CD14-positive monocyte (primary cell): Measurements from ENCODE around the gene HBQ1. TPM values are rescaled to one million over a fixed set of nuclear protein-coding genes. Genes with fewer than 3 reads are reported as not detected.

Source experiments
- DNase-seq, 3 donors: peaks; one replicate each; pipeline ENCODE4 v3.0.0-alpha.2; 2011 to 2022
- H2AFZ ChIP-seq: 2 replicates; pipeline ENCODE4 v1.6.0; 2012; ENCODE audit warnings: mild to moderate bottlenecking, low read depth, low read length, inconsistent platforms; ENCODE audit not compliant: insufficient read depth, poor library complexity, severe bottlenecking
- H3K27ac ChIP-seq, 2 donors: 1 replicate in 1 of 2; 2 replicates in 1 of 2; pipeline ENCODE4 v1.5.1; 2012 to 2013; ENCODE audit warnings: low read length in 2 of 2, control low read depth in 1 of 2, inconsistent platforms in 1 of 2, low read depth in 1 of 2, mild to moderate bottlenecking in 1 of 2
- H3K27me3 ChIP-seq, 2 donors: one replicate each; pipeline versions ENCODE4 v1.6.0 to v1.6.1; 2011 to 2013; ENCODE audit warnings: low read length in 2 of 2; ENCODE audit not compliant: control insufficient read depth in 2 of 2, insufficient read depth in 2 of 2
- H3K36me3 ChIP-seq, 2 donors: replicated peaks in 1 of 2; 1 replicate in 1 of 2; 2 replicates in 1 of 2; pipeline versions ENCODE4 v1.5.1 to v1.6.1; 2012 to 2013; ENCODE audit warnings: low read length in 2 of 2, control low read depth in 1 of 2, inconsistent platforms in 1 of 2, mild to moderate bottlenecking in 1 of 2; ENCODE audit not compliant: insufficient read depth in 2 of 2, control insufficient read depth in 1 of 2
- H3K4me1 ChIP-seq, 2 donors: 1 replicate in 1 of 2; 2 replicates in 1 of 2; pipeline versions ENCODE4 v1.5.1 to v1.6.1; 2012 to 2013; ENCODE audit warnings: low read length in 2 of 2, control low read depth in 1 of 2, inconsistent platforms in 1 of 2, mild to moderate bottlenecking in 1 of 2, moderate library complexity in 1 of 2; ENCODE audit not compliant: insufficient read depth in 2 of 2, control insufficient read depth in 1 of 2
- H3K4me2 ChIP-seq: replicated peaks from 2 replicates; pipeline ENCODE3; 2012; ENCODE audit warnings: low read length, moderate library complexity, mild to moderate bottlenecking; ENCODE audit not compliant: poor library complexity, severe bottlenecking; ENCODE audit errors: extremely low read depth
- H3K4me3 ChIP-seq, 3 experiments: fragments of 200-600 bp in 1 of 3; sonication (generic) in 1 of 3; replicated peaks in 1 of 3; 1 replicate in 2 of 3; 2 replicates in 1 of 3; pipeline ENCODE4 v1.5.1; 2011 to 2013; ENCODE audit warnings: low read length in 3 of 3, mild to moderate bottlenecking in 3 of 3, control low read depth in 2 of 3, low read depth in 2 of 3, inconsistent platforms in 1 of 3, moderate library complexity in 1 of 3
- H3K79me2 ChIP-seq: 2 replicates; pipeline ENCODE4 v1.6.0; 2012; ENCODE audit warnings: mild to moderate bottlenecking, control low read depth, inconsistent platforms, low read length, moderate library complexity; ENCODE audit not compliant: insufficient read depth
- H3K9ac ChIP-seq: 2 replicates; pipeline ENCODE4 v1.6.0; 2017; ENCODE audit warnings: low read length, mild to moderate bottlenecking; ENCODE audit not compliant: insufficient read depth, poor library complexity, severe bottlenecking
- H3K9me3 ChIP-seq, 2 donors: replicated peaks in 1 of 2; 1 replicate in 1 of 2; 2 replicates in 1 of 2; pipeline versions ENCODE4 v1.5.1 to v1.6.1; 2012 to 2013; ENCODE audit warnings: low read length in 2 of 2, control low read depth in 1 of 2; ENCODE audit not compliant: control insufficient read depth in 1 of 2, insufficient read depth in 1 of 2
- H4K20me1 ChIP-seq: 2 replicates; pipeline ENCODE4 v1.6.0; 2012; ENCODE audit warnings: mild to moderate bottlenecking, low read length, control low read depth, moderate library complexity; ENCODE audit not compliant: insufficient read depth
- H3K27ac Mint-ChIP-seq, 7 donors: one replicate each; pipeline ENCODE4 v1.8.0; 2020; ENCODE audit warnings: mild to moderate bottlenecking in 7 of 7, mixed read lengths in 7 of 7, moderate library complexity in 6 of 7, inconsistent platforms in 2 of 7
- H3K27me3 Mint-ChIP-seq, 3 donors: one replicate each; pipeline ENCODE4 v1.8.0; 2021 to 2022; ENCODE audit warnings: low read depth in 3 of 3, mild to moderate bottlenecking in 3 of 3, mixed read lengths in 3 of 3, moderate library complexity in 3 of 3, inconsistent platforms in 1 of 3
- H3K36me3 Mint-ChIP-seq, 2 donors: one replicate each; pipeline ENCODE4 v1.8.0; 2020; ENCODE audit warnings: mixed read lengths in 2 of 2, inconsistent platforms in 1 of 2, mild to moderate bottlenecking in 1 of 2
- H3K4me1 Mint-ChIP-seq: one replicate; pipeline ENCODE4 v1.8.0; 2020; ENCODE audit warnings: mild to moderate bottlenecking, mixed read lengths
- H3K4me3 Mint-ChIP-seq, 2 donors: one replicate each; pipeline ENCODE4 v1.8.0; 2020; ENCODE audit warnings: mild to moderate bottlenecking in 2 of 2, mixed read lengths in 2 of 2, moderate library complexity in 1 of 2
- H3K9me3 Mint-ChIP-seq, 7 donors: one replicate each; pipeline ENCODE4 v1.8.0; 2020 to 2022; ENCODE audit warnings: mixed read lengths in 7 of 7, mild to moderate bottlenecking in 6 of 7, moderate library complexity in 6 of 7, inconsistent platforms in 2 of 7
- CTCF ChIP-seq: fragments of 200-600 bp; IDR thresholded peaks from one replicate; pipeline ENCODE4 v1.8.0; 2022; ENCODE audit warnings: antibody characterized with exemption, mild to moderate bottlenecking
- WGBS: methylation state at CpG from one replicate; pipeline ENCODE4 v1.1.5; 2013; ENCODE audit warnings: missing lambda C conversion rate; ENCODE audit not compliant: insufficient coverage; 5-methylcytosine and 5-hydroxymethylcytosine counted together
- intact Hi-C, 2 donors: fragments of 100-400 bp; cut with micrococcal nuclease; formaldehyde crosslinking; loops; one replicate each; pipeline versions ENCODE4 v1.15.0 to v1.15.1; 2023
- polyA plus RNA-seq, 3 donors: library from polyadenylated mRNA; depleted of rRNA in 1 of 3; unstranded in 2 of 3; stranded (reverse) in 1 of 3; fragments of 300-500 nt in 2 of 3; fragments of >200 nt in 1 of 3; fragmentation: Illumina TruSeq in 2 of 3; gene quantifications; 1 replicate in 2 of 3; 2 replicates in 1 of 3; pipeline ENCODE4 v1.2.3, GENCODE V29; 2012 to 2021

Gene HBQ1
- polyA plus RNA-seq, 3 donors: not detected

GRCh38 chr16:194516-194915 is 14.3 kb downstream of the HBQ1 start:
- Histone ChIP-seq H3K4me2 (no peak overlapping the region), H3K36me3 (peaks cover 90 to 100% of the 10 kb centered on the region in 2 donors), H2AFZ (no peak overlapping the region), H4K20me1 (peaks cover 12% of the 10 kb centered on the region), H3K9me3 (no peaks in the 10 kb centered on the region), H3K27ac (no peak overlapping the region), H3K4me3 (no peak overlapping the region), H3K79me2 (no peaks in the 10 kb centered on the region), H3K9ac (no peak overlapping the region), H3K4me1 (no peaks in the 10 kb centered on the region), H3K27me3 (no peaks in the 10 kb centered on the region)
- intact Hi-C loops: no loop called here
- no CpG with 5 or more reads among the region's 6 CpGs for WGBS
- Mint-ChIP-seq H3K4me3 (no peak overlapping the region), H3K27ac (peak overlapping the region in 1 of 7 donors; percentile 42), H3K9me3 (peaks cover 0 to 2% (median 0%) of the 10 kb centered on the region in 7 donors), H3K27me3 (no peaks in the 10 kb centered on the region), H3K36me3 (peaks cover 83 to 100% of the 10 kb centered on the region in 2 donors), H3K4me1 (no peaks in the 10 kb centered on the region)
- DNase-seq: no peak
- TF ChIP-seq CTCF: no peak

GRCh38 chr16:200388-200787 is 20.1 kb downstream of the HBQ1 start:
- H3K79me2 ChIP-seq: no peaks in the 10 kb centered on the region
- H3K27ac Mint-ChIP-seq: no peak overlapping the region
- H3K4me1 ChIP-seq: no peaks in the 10 kb centered on the region
- WGBS: 100% methylated on average over 2 of the region's 5 CpGs
- no peak overlapping the region for H3K4me2 ChIP-seq
- H4K20me1 ChIP-seq: peaks cover 4% of the 10 kb centered on the region
- no peaks in the 10 kb centered on the region for H3K27me3 Mint-ChIP-seq
- no peaks in the 10 kb centered on the region for H3K27me3 ChIP-seq
- no peak for TF ChIP-seq CTCF
- H3K36me3 ChIP-seq: peaks cover 83 to 87% of the 10 kb centered on the region in 2 donors
- H3K36me3 Mint-ChIP-seq: peaks cover 74 to 98% of the 10 kb centered on the region in 2 donors
- no peaks in the 10 kb centered on the region for H3K9me3 ChIP-seq
- H3K4me3 Mint-ChIP-seq: no peak overlapping the region
- DNase-seq: no peak
- H3K9ac ChIP-seq: no peak overlapping the region
- no peaks in the 10 kb centered on the region for H3K9me3 Mint-ChIP-seq
- H3K4me1 Mint-ChIP-seq: no peaks in the 10 kb centered on the region
- intact Hi-C loops: loop anchor here in 1 of 2 donors (5.0 kb wide), 1 partner anchor 87 kb away; no protein-coding TSS in a partner anchor
- H3K4me3 ChIP-seq: no peak overlapping the region
- H3K27ac ChIP-seq: no peak overlapping the region
- no peak overlapping the region for H2AFZ ChIP-seq
